Measurements from ENCODE around the gene CNRIP1.

Gene CNRIP1

DNA sequence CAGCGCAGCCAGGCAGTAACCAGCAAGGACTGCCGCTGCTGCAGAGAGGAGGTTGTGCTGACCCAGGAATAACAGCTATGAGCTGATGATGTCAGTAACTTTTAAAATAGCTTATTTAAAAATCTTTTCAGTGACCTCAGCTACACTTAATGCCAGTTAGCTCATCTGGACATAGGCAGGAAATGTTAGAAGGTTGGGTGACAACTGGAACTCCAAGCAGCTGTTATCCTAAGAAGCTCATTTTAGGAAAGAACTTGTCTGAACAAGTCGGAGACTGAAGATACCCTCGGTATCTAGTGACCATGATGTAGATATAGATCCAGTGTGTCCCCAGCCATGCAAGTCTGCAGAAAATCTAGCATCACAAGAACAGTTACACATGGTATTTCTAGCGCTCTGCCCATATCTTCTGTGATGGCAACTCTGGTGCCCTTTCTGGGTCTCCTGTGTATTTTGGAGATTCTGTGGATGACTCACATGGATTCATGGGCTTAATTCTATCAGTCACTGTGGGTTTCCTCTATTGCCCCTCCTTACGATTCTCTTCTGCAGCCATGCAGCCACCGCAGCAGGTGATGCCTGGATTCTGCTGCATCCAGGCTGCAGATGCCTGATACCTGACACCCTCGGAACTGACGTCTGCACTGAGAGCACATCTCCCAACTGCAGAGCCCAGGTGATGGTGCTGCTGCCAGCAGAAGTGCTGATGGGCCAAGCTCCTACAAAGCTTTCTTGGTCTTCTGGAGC, 25.6 kb upstream of the CNRIP1 start:
- no peak for TF ChIP-seq CSDC2 (CRISPR knock-in tag; IDR thresholded peaks at IDR 0.05)
- TF ChIP-seq GLIS3 (CRISPR knock-in tag; IDR thresholded peaks at IDR 0.05), result no peak
- TF ChIP-seq OSR1 (CRISPR knock-in tag; IDR thresholded peaks at IDR 0.05), result no peak
- TF ChIP-seq TOX (CRISPR knock-in tag; IDR thresholded peaks at IDR 0.05; ENCODE audit: borderline replicate concordance), result no peak
- TF ChIP-seq, protein P1, sequence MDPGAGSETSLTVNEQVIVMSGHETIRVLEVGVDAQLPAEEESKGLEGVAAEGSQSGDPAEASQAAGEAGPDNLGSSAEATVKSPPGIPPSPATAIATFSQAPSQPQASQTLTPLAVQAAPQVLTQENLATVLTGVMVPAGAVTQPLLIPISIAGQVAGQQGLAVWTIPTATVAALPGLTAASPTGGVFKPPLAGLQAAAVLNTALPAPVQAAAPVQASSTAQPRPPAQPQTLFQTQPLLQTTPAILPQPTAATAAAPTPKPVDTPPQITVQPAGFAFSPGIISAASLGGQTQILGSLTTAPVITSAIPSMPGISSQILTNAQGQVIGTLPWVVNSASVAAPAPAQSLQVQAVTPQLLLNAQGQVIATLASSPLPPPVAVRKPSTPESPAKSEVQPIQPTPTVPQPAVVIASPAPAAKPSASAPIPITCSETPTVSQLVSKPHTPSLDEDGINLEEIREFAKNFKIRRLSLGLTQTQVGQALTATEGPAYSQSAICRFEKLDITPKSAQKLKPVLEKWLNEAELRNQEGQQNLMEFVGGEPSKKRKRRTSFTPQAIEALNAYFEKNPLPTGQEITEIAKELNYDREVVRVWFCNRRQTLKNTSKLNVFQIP (CRISPR knock-in tag; IDR thresholded peaks at IDR 0.05; ENCODE audit: borderline replicate concordance, low read depth), result no peak

DNA sequence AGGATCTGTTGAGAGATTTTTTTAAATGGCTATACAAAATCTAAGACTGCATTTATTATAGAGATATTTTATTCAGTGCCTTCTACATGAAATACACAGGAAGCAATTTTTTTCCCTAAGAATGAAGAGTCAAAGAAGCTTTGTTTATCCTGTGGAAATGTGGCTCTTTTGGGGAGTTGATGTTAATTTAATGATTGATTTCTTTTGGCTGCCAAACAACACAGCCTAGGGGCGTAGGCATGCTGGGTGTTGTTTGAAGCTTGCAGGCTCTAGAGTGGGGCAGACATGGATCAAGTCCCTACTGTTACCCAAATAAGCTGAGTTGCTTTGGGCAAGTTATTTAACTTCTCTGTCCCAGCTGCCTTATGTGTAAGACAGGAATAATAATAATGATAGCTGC, 24.3 kb upstream of the CNRIP1 start:
- no peak for TF ChIP-seq ZFP30 (CRISPR knock-in tag; IDR thresholded peaks at IDR 0.05)
- no peak for TF ChIP-seq RARB (CRISPR knock-in tag; IDR thresholded peaks at IDR 0.05)
- no peak for TF ChIP-seq ESRRG (CRISPR knock-in tag; IDR thresholded peaks at IDR 0.05)
- no peak for TF ChIP-seq TCF4 (CRISPR knock-in tag; IDR thresholded peaks at IDR 0.05; ENCODE audit: borderline replicate concordance)
- TF ChIP-seq, protein P1 (CRISPR knock-in tag; IDR thresholded peaks at IDR 0.05; ENCODE audit: borderline replicate concordance, low read depth), result no peak
- no peak for TF ChIP-seq TOX (CRISPR knock-in tag; IDR thresholded peaks at IDR 0.05; ENCODE audit: borderline replicate concordance)
- no peak for ATAC-seq

More for the DNA sequence above, 25.6 kb upstream of the CNRIP1 start:
- ATAC-seq, result no peak

DNA sequence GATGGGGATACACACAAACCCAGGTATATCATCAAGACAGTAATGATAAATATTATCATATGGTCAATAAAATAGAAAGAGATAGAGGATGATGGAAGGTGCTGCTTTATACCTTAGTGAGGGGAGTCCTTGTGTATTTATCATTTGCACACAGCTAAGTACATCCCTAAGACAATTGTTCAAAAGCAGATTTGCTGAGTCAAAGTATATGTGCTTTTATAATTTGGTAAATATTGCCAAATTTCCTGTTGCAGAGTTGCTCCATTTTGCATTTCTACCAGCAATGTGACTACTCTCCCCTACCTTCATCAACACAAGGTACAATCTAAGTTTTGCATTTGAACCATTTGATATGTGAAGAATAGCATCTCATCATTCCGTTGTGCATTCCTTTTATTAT, 22.7 kb upstream of the CNRIP1 start:
- TF ChIP-seq CSDC2 (CRISPR knock-in tag; IDR thresholded peaks at IDR 0.05) (no peak), RARB (CRISPR knock-in tag; IDR thresholded peaks at IDR 0.05) (no peak), ZNF565 (CRISPR knock-in tag; conservative IDR thresholded peaks at IDR 0.05; ENCODE audit: low read depth) (no peak)
- TF ChIP-seq, protein P1 (CRISPR knock-in tag; IDR thresholded peaks at IDR 0.05; ENCODE audit: borderline replicate concordance, low read depth), result no peak
- no peak for ATAC-seq

DNA sequence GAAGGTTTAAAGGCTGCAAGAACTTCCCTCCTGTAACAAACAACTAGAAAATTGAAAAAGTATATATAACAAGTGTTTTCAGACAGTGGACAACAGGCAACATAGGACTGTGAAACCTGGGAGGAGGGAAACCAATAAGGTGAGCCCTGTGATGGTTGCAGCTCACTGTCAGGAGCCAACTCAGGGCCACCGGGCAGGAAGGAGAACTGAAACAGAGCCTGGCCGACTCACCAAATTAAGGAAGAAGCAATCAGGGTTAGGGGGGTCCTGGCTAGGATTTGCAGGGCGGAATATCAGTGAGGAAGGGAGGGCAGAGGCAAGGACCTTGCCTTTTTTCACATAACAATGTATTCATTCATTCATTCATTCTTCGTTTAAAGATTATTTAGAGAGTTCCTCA, 21.8 kb upstream of the CNRIP1 start:
- no peak for ATAC-seq
- TF ChIP-seq ZC3H10 (CRISPR knock-in tag; IDR thresholded peaks at IDR 0.05), result no peak
- no peak for TF ChIP-seq TCF4 (CRISPR knock-in tag; IDR thresholded peaks at IDR 0.05; ENCODE audit: borderline replicate concordance)
- TF ChIP-seq BACH2 (CRISPR knock-in tag; IDR thresholded peaks at IDR 0.05; ENCODE audit: borderline replicate concordance), result no peak
- TF ChIP-seq, protein P1 (CRISPR knock-in tag; IDR thresholded peaks at IDR 0.05; ENCODE audit: borderline replicate concordance, low read depth), result no peak
- TF ChIP-seq SNAI2 (CRISPR knock-in tag; IDR thresholded peaks at IDR 0.05), result no peak
- TF ChIP-seq ISL1 (CRISPR knock-in tag; IDR thresholded peaks at IDR 0.05), result no peak
- TF ChIP-seq OSR1 (CRISPR knock-in tag; IDR thresholded peaks at IDR 0.05), result no peak
- TF ChIP-seq ZNF565 (CRISPR knock-in tag; conservative IDR thresholded peaks at IDR 0.05; ENCODE audit: low read depth), result no peak
- TF ChIP-seq RARB (CRISPR knock-in tag; IDR thresholded peaks at IDR 0.05), result no peak
- no peak for TF ChIP-seq PPARA (CRISPR knock-in tag; IDR thresholded peaks at IDR 0.05; ENCODE audit: borderline replicate concordance)
- TF ChIP-seq ZNF8 (CRISPR knock-in tag; IDR thresholded peaks at IDR 0.05), result no peak
- TF ChIP-seq TOX (CRISPR knock-in tag; IDR thresholded peaks at IDR 0.05; ENCODE audit: borderline replicate concordance), result no peak

DNA sequence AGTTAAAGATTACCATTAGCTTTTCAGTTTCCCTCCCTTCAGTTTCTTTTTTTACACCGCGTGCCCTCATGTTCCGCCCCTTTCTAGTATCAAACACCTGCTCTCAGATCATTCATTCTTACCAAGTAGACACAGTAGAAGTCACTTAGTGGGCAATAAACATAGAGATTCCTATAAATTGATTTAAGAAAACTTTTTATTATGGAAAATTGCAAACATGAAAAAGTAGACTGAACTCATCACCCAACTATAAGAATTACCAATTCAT, 21.2 kb upstream of the CNRIP1 start:
- TF ChIP-seq BACH2 (CRISPR knock-in tag; IDR thresholded peaks at IDR 0.05; ENCODE audit: borderline replicate concordance), result no peak
- TF ChIP-seq GLIS3 (CRISPR knock-in tag; IDR thresholded peaks at IDR 0.05), result no peak
- no peak for TF ChIP-seq ZC3H10 (CRISPR knock-in tag; IDR thresholded peaks at IDR 0.05)
- no peak for TF ChIP-seq ISL1 (CRISPR knock-in tag; IDR thresholded peaks at IDR 0.05)
- no peak for TF ChIP-seq TOX (CRISPR knock-in tag; IDR thresholded peaks at IDR 0.05; ENCODE audit: borderline replicate concordance)
- no peak for TF ChIP-seq ZNF565 (CRISPR knock-in tag; conservative IDR thresholded peaks at IDR 0.05; ENCODE audit: low read depth)
- no peak for TF ChIP-seq SNAI2 (CRISPR knock-in tag; IDR thresholded peaks at IDR 0.05)
- no peak for TF ChIP-seq ESRRG (CRISPR knock-in tag; IDR thresholded peaks at IDR 0.05)
- no peak for TF ChIP-seq CSDC2 (CRISPR knock-in tag; IDR thresholded peaks at IDR 0.05)
- TF ChIP-seq OSR1 (CRISPR knock-in tag; IDR thresholded peaks at IDR 0.05), result no peak
- TF ChIP-seq ZFP3 (CRISPR knock-in tag; IDR thresholded peaks at IDR 0.05), result no peak
- no peak for TF ChIP-seq ZNF70 (CRISPR knock-in tag; IDR thresholded peaks at IDR 0.05)
- TF ChIP-seq, protein P2, sequence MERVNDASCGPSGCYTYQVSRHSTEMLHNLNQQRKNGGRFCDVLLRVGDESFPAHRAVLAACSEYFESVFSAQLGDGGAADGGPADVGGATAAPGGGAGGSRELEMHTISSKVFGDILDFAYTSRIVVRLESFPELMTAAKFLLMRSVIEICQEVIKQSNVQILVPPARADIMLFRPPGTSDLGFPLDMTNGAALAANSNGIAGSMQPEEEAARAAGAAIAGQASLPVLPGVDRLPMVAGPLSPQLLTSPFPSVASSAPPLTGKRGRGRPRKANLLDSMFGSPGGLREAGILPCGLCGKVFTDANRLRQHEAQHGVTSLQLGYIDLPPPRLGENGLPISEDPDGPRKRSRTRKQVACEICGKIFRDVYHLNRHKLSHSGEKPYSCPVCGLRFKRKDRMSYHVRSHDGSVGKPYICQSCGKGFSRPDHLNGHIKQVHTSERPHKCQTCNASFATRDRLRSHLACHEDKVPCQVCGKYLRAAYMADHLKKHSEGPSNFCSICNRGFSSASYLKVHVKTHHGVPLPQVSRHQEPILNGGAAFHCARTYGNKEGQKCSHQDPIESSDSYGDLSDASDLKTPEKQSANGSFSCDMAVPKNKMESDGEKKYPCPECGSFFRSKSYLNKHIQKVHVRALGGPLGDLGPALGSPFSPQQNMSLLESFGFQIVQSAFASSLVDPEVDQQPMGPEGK (CRISPR knock-in tag; IDR thresholded peaks at IDR 0.05; ENCODE audit: borderline replicate concordance), result no peak
- ATAC-seq, result no peak
